ENCODE data around the gene RGS7. TPM values are rescaled to one million over a fixed set of nuclear protein-coding genes. Genes with fewer than 3 reads are reported as not detected.

The RGS7 gene
- total and polyA plus RNA-seq, 2 of the 4 experiments (the other 2 are of a cell fraction): 0.58 to 0.72 TPM

- H3K18ac ChIP-seq (ENCODE audit: low read depth, low read length): no peak overlapping the region
- WGBS, 2 experiments (ENCODE audit: extremely low coverage in 2 of 2, insufficient read length in 1 of 2): no CpG with 5 or more reads among the region's 1 CpG
- CTCF ChIA-PET: no interaction called here
Measured at GRCh38 chr1:241139047-241139446, 218.0 kb downstream of the RGS7 start.

More at GRCh38 chr1:241139047-241139446, 218.0 kb downstream of the RGS7 start:
- Histone ChIP-seq H4K8ac (ENCODE audit: low read depth in 2 of 2, low read length in 2 of 2) (no peak overlapping the region), H3K36me3 (ENCODE audit: control insufficient read depth, insufficient read depth, low read length) (no peaks in the 10 kb centered on the region), H2AK9ac (replicated peaks; ENCODE audit: low read depth, low read length, poor library complexity) (no peak overlapping the region), H2AFZ (replicated peaks; ENCODE audit: low read length, poor library complexity) (no peak overlapping the region), H3K56ac (ENCODE audit: extremely low read depth, insufficient read depth, low read length) (no peak overlapping the region), H3K9me3 (ENCODE audit: control insufficient read depth, insufficient read depth, low read length) (peaks cover 14% of the 10 kb centered on the region), H3K4me1 (ENCODE audit: control insufficient read depth, insufficient read depth, low read length) (no peaks in the 10 kb centered on the region), H3K23ac (ENCODE audit: low read depth, low read length) (no peak overlapping the region), H3K4me2 (ENCODE audit: low read depth, low read length) (no peak overlapping the region), H3K9me1 (ENCODE audit: insufficient read depth, low read length) (no peaks in the 10 kb centered on the region), H3K79me1 (ENCODE audit: low read depth in 1 of 2, low read length in 2 of 2) (no peaks in the 10 kb centered on the region), H3K4ac (ENCODE audit: low read depth, low read length) (no peak overlapping the region), H4K5ac (ENCODE audit: low read depth, low read length) (no peak overlapping the region), H2BK5ac (ENCODE audit: low read depth, low read length, poor library complexity, severe bottlenecking) (no peak overlapping the region), H4K20me1 (ENCODE audit: insufficient read depth, low read length) (no peaks in the 10 kb centered on the region), H3K27me3 (ENCODE audit: control insufficient read depth, insufficient read depth, low read length) (no peaks in the 10 kb centered on the region), H3K14ac (replicated peaks; ENCODE audit: low read depth, low read length) (no peak overlapping the region), H2BK120ac (ENCODE audit: low read depth, low read length) (no peak overlapping the region), H3K9ac (ENCODE audit: low read depth, low read length) (no peak overlapping the region), H4K91ac (ENCODE audit: insufficient read depth, low read depth, low read length) (no peak overlapping the region), H3K27ac (ENCODE audit: insufficient read depth, low read length) (no peak overlapping the region), H2BK15ac (ENCODE audit: low read depth, low read length) (no peak overlapping the region), H2AK5ac (ENCODE audit: low read depth, low read length) (no peak overlapping the region), H2BK20ac (ENCODE audit: low read depth, low read length) (no peak overlapping the region), H3K4me3 (ENCODE audit: insufficient read depth, low read depth, low read length) (no peak overlapping the region)
- ATAC-seq (ENCODE audit: low read depth) (no peak), DNase-seq (no peak)
- no TSS peak for BruUV-seq (replicated peaks)
- in situ Hi-C loops (cut with MboI; ENCODE audit: low sequenced_read_pairs): no loop called here
- POLR2A ChIA-PET (ENCODE audit: unreplicated experiment): no interaction called here
- dilution Hi-C loops (cut with HindIII; ENCODE audit: low sequenced_read_pairs, unreplicated experiment): no loop called here
- intact Hi-C loops (cut with micrococcal nuclease): no loop called here
- TF ChIP-seq USF2 (IDR thresholded peaks at IDR 0.05; ENCODE audit: low read depth, low read length) (no peak), CEBPB (IDR thresholded peaks at IDR 0.05; ENCODE audit: low read depth, low read length) (no peak), SMC3 (IDR thresholded peaks at IDR 0.05; ENCODE audit: low read depth, low read length) (no peak), RFX5 (IDR thresholded peaks at IDR 0.05; ENCODE audit: low read depth, low read length) (no peak), NFE2L2 (IDR thresholded peaks at IDR 0.05; ENCODE audit: low read depth, low read length) (no peak), BHLHE40 (IDR thresholded peaks at IDR 0.05; ENCODE audit: low read depth, low read length) (no peak), CHD1 (IDR thresholded peaks at IDR 0.05; ENCODE audit: low read depth, low read length) (no peak), ELK1 (IDR thresholded peaks at IDR 0.05; ENCODE audit: borderline replicate concordance, low read depth, low read length) (no peak), MAFK (IDR thresholded peaks at IDR 0.05; ENCODE audit: low read depth, low read length) (no peak), CTCF (conservative IDR thresholded peaks at IDR 0.05; ENCODE audit: low read depth, low read length) (no peak), MAZ (IDR thresholded peaks at IDR 0.05; ENCODE audit: borderline replicate concordance, low read depth, low read length) (no peak), FOS (IDR thresholded peaks at IDR 0.05; ENCODE audit: low read depth, low read length) (no peak), RCOR1 (IDR thresholded peaks at IDR 0.05; ENCODE audit: insufficient replicate concordance, low read length) (no peak), POLR2A (IDR thresholded peaks at IDR 0.05; ENCODE audit: low read depth, low read length) (no peak), RAD21 (IDR thresholded peaks at IDR 0.05; ENCODE audit: low read length) (no peak), MXI1 (IDR thresholded peaks at IDR 0.05; ENCODE audit: borderline replicate concordance, low read depth, low read length) (no peak)

Measured in IMR-90 (cell line).